Measurements from ENCODE around the gene CTH. TPM values are rescaled to one million over a fixed set of nuclear protein-coding genes. Genes with fewer than 3 reads are reported as not detected.
"Not testable (repeated sequence)": the region's sequence is repeated elsewhere in the genome, so short reads cannot be mapped to it uniquely, and the experiment has no call there.

The CTH gene
- total RNA-seq, 1 experiment from 2014 or later, result 33.9 TPM

GRCh38 chr1:70443739-70444138 is 32.7 kb downstream of the CTH start:
- no peaks in the 10 kb centered on the region for H3K9me3 ChIP-seq (ENCODE audit: insufficient read depth, low read depth)
- no peak for DNase-seq
- ChIA-PET POLR2A (ENCODE audit: unreplicated experiment) (no interaction called here), CTCF (no interaction called here)
- H3K9me2 ChIP-seq (ENCODE audit: insufficient read depth), result no peaks in the 10 kb centered on the region
- no peak overlapping the region for H3K27ac ChIP-seq
- 0 out of 2 replicates have a peak, but pooled peaks cover 6% of the 10 kb centered on the region for H3F3A ChIP-seq (ENCODE audit: insufficient read depth, low read depth)
- H3K27me3 ChIP-seq (ENCODE audit: insufficient read depth, low read depth), result no peaks in the 10 kb centered on the region
- no peak overlapping the region for H3K4me3 ChIP-seq
- H3K79me2 ChIP-seq (ENCODE audit: low read depth), result no peaks in the 10 kb centered on the region
- no TSS peak for BruUV-seq (replicated peaks)
- no peak overlapping the region for H3K4me2 ChIP-seq
- no peaks in the 10 kb centered on the region for H3K36me3 ChIP-seq (ENCODE audit: low read depth)
- H3K4me1 ChIP-seq (replicated peaks; ENCODE audit: insufficient read depth), result no peaks in the 10 kb centered on the region
- TF ChIP-seq EZH2 (IDR thresholded peaks at IDR 0.05; ENCODE audit: low read depth) (no peak), CTCF (conservative IDR thresholded peaks at IDR 0.05) (no peak)
- H2AFZ ChIP-seq, result no peak overlapping the region
- intact Hi-C loops (cut with micrococcal nuclease; ENCODE audit: unreplicated experiment), result no loop called here
- H4K20me1 ChIP-seq (ENCODE audit: insufficient read depth), result no peaks in the 10 kb centered on the region

- Histone ChIP-seq H3K79me2 (ENCODE audit: low read depth) (no peaks in the 10 kb centered on the region), H3K27ac (no peak overlapping the region), H4K20me1 (ENCODE audit: insufficient read depth) (no peaks in the 10 kb centered on the region), H3K4me1 (replicated peaks; ENCODE audit: insufficient read depth) (no peaks in the 10 kb centered on the region), H3K9me2 (ENCODE audit: insufficient read depth) (no peaks in the 10 kb centered on the region), H3F3A (ENCODE audit: insufficient read depth, low read depth) (no peaks in the 10 kb centered on the region), H3K4me2 (no peak overlapping the region), H2AFZ (no peak overlapping the region), H3K27me3 (ENCODE audit: insufficient read depth, low read depth) (no peaks in the 10 kb centered on the region), H3K36me3 (ENCODE audit: low read depth) (no peaks in the 10 kb centered on the region), H3K4me3 (no peak overlapping the region), H3K9me3 (ENCODE audit: insufficient read depth, low read depth) (no peaks in the 10 kb centered on the region)
- no TSS peak for BruUV-seq (replicated peaks)
- CTCF ChIA-PET, result no interaction called here
- TF ChIP-seq CTCF (conservative IDR thresholded peaks at IDR 0.05), result no peak
- no peak for TF ChIP-seq EZH2 (IDR thresholded peaks at IDR 0.05; ENCODE audit: low read depth)
- intact Hi-C loops (cut with micrococcal nuclease; ENCODE audit: unreplicated experiment), result no loop called here
- DNase-seq, result no peak
- POLR2A ChIA-PET (ENCODE audit: unreplicated experiment), result no interaction called here
Observed at GRCh38 chr1:70449049-70449448, 38.0 kb downstream of the CTH start.

GRCh38 chr1:70452164-70452939 is 41.3 kb downstream of the CTH start:
- H3K4me1 ChIP-seq (replicated peaks; ENCODE audit: insufficient read depth); DNase-seq; H4K20me1 ChIP-seq (ENCODE audit: insufficient read depth); H3K4me2 ChIP-seq; H3K9me3 ChIP-seq (ENCODE audit: insufficient read depth, low read depth); BruUV-seq (replicated peaks); H3K9me2 ChIP-seq (ENCODE audit: insufficient read depth); intact Hi-C loops (cut with micrococcal nuclease; ENCODE audit: unreplicated experiment); H3F3A ChIP-seq (ENCODE audit: insufficient read depth, low read depth); H3K4me3 ChIP-seq; H3K27ac ChIP-seq; H3K79me2 ChIP-seq (ENCODE audit: low read depth); POLR2A ChIA-PET (ENCODE audit: unreplicated experiment); H3K36me3 ChIP-seq (ENCODE audit: low read depth); H3K27me3 ChIP-seq (ENCODE audit: insufficient read depth, low read depth); H2AFZ ChIP-seq: not testable (repeated sequence)
- CTCF ChIA-PET, result interaction anchor here (0.6 kb wide), 1 partner anchor 562 kb away, joined by 7 read pairs; no protein-coding TSS in a partner anchor

GRCh38 chr1:70455291-70455690 is 44.2 kb downstream of the CTH start:
- Histone ChIP-seq H3K4me2 (no peak overlapping the region), H3K9me2 (ENCODE audit: insufficient read depth) (no peaks in the 10 kb centered on the region; the same call in 1 of the 2 replicates), H4K20me1 (ENCODE audit: insufficient read depth) (no peaks in the 10 kb centered on the region), H3K27ac (no peak overlapping the region), H3K27me3 (ENCODE audit: insufficient read depth, low read depth) (no peaks in the 10 kb centered on the region), H3K79me2 (ENCODE audit: low read depth) (no peaks in the 10 kb centered on the region), H3K9me3 (ENCODE audit: insufficient read depth, low read depth) (no peaks in the 10 kb centered on the region), H3K36me3 (ENCODE audit: low read depth) (no peaks in the 10 kb centered on the region), H3F3A (ENCODE audit: insufficient read depth, low read depth) (no peaks in the 10 kb centered on the region), H3K4me1 (replicated peaks; ENCODE audit: insufficient read depth) (no peaks in the 10 kb centered on the region), H3K4me3 (no peak overlapping the region), H2AFZ (no peak overlapping the region)
- ChIA-PET POLR2A (ENCODE audit: unreplicated experiment) (no interaction called here), CTCF (no interaction called here)
- TF ChIP-seq CTCF (conservative IDR thresholded peaks at IDR 0.05), result no peak
- TF ChIP-seq EZH2 (IDR thresholded peaks at IDR 0.05; ENCODE audit: low read depth), result no peak
- no TSS peak for BruUV-seq (replicated peaks)
- no peak for DNase-seq
- intact Hi-C loops (cut with micrococcal nuclease; ENCODE audit: unreplicated experiment), result no loop called here
